LoVo (cell line): ENCODE results near the gene DUXA.
"Not testable (repeated sequence)": the region's sequence is repeated elsewhere in the genome, so short reads cannot be mapped to it uniquely, and the experiment has no call there.

ENCODE experiments used
- DNase-seq: peaks from one replicate; pipeline ENCODE4 v3.0.0-alpha.2; 2016; ENCODE audit warnings: low spot score

DUXA gene

DNA sequence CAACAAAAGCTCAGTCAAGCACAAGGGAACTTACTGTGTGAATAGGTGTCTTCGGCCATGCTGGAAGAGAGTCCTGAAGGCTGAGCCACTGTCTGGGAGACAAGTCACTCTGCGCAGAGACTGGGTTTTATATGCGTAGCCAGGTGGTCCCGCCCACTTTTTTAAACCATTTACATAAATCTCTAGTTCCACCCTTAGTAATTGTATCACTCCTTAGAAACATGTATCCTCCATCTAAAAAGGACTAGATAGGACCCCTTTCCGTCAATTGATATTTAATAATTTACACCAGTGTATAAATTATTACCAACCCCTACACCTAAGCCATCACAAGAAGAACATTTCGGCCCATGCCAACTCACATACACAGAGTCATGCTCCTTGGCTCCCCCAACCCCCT lies at the start of gene DUXA:
Gene DUXA (minus strand): TSS at position 101 of the 400 bp plus-strand sequence. CDS start 42 bp downstream, at position 59.
- no peak for DNase-seq

DNA sequence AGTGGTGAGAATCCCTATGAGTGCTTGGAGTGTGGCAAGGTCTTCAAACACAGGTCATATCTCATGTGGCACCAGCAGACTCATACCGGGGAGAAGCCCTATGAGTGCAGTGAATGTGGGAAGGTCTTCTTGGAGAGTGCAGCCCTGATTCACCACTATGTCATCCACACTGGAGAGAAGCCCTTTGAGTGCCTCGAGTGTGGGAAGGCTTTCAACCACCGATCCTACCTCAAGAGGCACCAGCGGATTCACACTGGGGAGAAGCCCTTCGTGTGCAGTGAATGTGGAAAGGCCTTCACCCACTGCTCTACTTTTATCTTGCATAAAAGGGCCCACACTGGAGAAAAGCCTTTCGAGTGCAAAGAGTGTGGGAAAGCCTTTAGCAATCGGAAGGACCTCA lies 44.8 kb upstream of the DUXA start:
- no peak for DNase-seq

DNA sequence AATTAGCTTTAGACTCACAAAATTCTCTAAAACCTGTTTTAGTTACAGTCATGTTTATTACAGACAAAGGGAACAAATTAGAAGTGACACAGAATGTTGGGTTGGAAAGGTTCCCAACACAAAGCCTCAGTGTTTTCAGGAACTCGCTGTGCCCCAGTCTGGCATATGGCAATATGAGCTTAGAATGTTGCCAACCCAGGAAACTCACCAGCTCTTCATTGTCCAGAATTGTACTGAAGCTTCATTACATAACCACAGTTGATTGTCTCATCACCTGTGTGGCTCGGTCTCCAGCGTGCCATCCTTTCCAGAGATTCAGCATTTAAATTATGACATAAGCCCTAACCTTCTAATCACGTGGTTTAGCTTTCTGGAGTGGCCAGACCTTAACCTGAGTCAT lies 43.1 kb upstream of the DUXA start:
- no peak for DNase-seq

DNA sequence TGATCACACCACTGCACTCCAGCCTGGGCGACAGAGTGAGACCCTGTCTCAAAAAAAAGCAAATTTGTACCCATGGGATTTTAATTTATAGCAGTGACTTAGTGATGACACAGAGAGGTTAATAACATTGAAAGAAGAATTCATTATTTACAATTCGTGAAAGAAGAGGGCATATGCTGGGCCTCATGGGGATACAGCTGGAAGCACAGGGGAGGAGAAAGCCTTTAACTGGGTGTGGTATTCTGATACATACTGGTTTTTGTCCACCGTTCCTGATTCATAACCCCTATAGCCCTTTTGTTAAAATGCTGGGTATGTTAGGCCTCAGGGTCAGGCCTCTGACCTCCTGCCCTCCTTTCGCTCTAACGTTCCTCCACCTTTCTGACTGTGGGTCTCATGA lies 34.9 kb upstream of the DUXA start:
- no peak for DNase-seq

DNA sequence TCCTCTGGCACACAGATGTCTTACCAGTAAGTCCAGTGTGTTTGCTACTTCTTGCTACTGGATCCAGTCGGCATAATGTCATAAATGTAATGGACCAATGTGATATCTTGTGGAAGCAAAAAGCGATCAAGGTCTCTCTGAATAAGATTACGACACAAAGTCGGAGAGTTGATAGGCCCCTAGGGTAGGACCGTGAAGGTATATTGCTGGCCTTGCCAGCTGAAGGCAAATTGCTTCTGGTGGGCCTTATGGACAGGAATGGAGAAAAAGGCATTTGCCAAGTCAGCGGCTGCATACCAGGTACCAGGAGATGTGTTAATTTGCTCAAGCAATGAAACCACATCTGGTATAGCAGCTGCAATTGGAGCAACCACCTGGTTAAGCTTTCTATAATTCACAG lies 30.6 kb upstream of the DUXA start:
- not testable (repeated sequence) for DNase-seq

DNA sequence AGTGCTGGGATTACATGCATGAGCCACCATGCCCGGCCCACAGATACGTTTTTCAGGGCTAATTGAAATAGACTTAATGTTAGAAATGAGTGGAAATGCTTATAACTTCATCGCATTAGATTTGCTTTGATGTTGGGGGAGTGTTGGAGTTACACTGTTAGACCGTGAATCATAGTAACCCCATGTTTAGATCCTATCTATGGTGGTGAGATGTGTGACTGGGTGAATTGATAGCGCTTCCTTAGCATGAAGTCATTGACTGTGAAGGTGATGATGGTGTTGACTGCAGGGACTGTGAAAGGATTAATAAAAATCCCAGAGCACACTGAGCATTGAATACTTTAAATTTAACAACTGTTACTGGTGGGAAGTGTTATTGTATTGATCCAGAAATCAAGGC lies 25.7 kb upstream of the DUXA start:
- DNase-seq = no peak

DNA sequence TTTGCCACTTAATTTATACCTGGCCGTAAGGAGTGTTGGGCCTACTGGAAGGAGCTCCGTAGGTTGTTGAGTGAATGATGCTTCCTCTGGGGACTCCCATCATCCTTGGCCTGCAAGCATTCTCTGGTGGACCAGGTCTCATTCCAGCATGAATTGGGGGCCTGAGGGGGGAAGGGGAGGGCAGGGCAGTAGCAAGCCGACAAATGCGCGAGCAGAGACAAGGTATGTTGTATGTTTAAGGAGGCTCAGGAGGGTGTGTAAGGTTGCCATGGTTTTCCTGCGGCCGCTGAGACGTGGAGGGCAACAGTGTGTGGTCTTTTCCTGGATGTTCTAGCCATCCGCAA lies 24.8 kb upstream of the DUXA start:
- no peak for DNase-seq

DNA sequence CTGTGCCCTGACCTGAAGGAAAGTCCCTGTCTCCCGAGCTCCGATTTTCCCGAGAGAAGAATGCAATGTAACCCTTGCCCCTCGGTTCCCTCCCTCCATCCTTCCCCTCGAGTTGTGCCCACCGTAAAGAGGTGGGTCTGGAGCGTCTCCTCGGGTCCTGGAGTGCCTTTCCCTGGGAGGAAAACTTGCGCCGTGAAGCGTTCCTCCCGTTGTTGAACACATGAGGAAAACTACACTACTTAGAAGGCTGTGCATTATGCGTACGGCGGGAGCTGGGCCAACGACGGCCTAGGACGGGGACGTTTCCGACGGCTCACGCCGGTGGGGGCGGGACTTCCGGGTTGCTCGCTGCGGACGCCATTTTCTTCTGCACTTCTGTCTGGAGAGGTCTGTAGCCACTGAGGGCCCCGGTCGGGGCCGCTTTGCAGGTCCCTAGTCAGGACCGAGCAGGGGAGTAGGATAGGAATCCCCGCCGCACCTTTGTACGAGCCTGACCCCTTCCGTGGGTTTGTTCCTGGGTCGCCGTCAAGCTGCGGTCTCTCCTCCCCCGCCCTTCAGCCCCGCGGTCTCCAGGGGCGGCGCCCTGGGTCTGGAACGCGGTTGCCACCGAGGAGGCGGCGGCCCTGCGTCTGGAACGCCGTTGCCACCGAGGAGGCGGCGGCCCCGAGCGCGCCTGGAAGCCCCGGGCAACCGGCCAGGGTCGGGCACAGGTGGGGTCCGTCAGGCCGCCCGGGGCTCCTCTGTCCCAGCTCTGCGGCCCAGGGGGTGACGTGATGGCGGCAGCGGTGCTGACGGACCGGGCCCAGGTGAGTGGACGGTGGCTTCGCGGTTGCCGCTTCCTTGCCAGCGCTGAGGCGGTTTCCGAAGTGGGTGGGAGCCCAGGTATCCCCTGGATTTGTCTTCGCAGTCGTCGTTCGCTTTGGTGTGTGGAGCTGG lies 24.1 kb upstream of the DUXA start, which contains the start of gene ZNF264:
Gene ZNF264 (plus strand): TSS at position 360 of the 936 bp plus-strand sequence. CDS start 414 bp downstream, at position 774.
- no peak for DNase-seq

DNA sequence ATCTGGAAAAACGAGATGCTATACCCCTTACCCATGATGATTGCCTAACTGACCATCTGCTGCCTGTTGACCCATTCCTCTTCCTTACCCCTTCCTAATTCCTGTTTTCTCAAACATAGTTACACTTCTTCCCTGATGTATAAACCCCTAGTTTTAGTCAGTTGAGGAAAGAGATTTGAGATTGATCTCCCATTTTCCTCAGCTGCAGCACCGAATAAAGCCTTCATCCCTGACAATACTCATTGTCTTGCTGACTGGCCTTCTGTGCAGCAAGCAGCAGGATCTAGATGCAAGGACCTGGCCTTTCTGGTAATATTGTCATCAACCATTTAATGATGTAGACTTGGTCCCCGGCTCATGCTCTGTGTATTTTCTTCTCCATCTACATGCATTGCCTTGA lies 23.0 kb upstream of the DUXA start:
- DNase-seq = no peak

DNA sequence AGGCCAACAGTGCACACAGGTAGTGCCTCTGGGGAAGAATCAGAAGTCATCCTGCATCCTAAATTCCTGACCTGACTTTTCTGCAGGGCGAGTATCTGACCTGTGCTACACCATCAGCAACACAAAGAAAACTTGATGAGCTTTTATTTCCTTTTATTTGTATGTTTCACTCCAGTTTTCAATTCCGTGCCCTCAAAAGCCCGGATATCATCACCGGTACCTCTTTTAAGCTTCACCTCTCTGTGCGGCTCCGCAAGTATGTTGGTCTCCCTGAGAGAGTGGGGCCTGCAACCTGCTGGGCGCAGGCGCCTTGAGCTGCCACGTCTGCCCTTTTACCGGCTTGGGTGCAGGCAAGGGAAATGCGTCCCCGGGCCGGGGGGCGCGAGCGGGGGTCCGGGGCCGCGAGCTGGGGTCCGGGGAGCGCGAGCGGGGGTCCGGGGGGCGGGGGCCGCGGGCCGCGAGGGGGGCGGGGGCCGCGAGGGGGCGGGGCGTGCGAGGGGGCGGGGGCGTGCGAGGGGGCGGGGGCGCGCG lies 4.3 kb upstream of the DUXA start:
- DNase-seq = no peak

DNA sequence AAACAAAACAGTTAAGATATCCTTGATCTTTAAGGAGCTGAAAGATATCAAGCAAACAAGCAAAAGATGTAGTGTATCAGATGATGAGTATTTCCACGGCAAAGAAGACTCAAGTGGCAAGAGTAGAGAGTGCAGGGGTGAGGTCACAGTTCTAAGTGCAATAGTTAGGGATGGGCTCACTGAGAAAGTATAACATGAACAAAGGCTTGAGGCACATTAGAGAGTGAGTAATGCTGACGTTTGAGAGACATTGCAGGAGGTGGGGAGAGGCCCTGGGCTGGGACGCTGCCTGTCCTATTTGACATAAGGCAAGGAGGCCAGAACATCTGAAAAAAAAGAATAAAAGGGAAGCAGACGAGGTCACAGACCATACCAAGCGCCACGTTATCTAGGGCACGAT lies 1.4 kb downstream of the DUXA start:
- peak; percentile 4 for DNase-seq

DNA sequence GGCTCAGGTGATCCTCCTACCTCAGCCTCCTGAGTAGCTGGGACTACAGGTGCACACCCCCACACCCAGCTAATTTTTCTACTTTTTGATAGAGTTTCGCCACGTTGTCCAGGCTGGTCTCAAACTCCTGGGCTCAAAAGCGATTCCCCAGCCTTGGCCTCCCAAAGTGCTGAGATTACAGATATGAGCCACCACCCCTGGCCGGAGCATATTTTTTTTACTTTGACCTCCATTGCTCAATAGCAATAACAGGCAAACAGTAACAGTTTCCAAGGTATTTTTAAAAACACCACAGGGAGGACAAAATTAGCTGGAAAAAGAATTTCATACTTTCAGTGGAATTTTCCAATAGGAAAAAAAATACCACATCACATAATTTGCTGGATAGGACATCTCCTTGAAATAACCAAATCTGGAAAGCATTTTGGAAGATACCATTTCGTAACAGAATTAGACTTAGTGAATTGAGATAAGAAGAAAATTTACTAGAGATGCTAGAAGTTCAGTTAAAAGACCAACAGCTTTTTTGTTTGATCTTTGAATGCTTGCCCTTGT lies 5.2 kb downstream of the DUXA start:
- DNase-seq = no peak

DNA sequence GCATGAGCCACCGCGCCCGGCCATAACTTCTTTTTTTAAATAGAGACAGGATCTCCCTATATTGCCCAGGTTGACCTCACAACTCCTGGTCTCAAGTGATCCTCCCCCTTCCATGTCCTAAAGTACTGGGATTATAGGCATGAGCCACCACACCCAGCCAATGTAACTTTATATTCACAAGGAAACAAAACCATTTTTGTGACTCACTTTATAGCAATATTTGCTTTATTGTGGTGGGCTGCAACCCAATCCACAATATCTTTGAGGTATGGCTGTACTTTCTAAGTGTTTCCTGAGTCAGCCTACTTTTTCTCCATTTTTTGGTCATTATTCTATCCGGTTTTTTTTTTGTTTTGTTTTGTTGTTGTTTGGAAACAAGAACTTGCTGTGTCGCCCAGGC lies 14.4 kb downstream of the DUXA start:
- DNase-seq = no peak

DNA sequence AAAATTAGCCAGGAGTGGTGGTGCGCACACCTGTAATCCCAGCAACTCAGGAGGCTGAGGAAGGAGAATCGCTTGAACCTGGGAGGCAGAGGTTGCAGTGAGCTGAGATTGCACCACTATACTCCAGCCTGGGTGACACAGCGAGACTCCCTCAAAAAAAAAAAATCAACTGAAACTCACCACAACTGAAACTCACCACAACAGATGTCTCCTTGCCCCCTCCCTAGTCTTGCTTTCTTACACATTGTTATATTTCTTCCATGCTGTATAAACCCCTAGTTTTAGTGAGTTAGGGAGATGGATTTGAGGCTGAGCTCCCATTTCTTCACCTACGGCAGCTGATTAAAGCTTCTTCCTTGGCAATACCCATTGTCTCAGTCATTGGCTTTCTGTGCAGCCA lies 25.6 kb downstream of the DUXA start:
- no peak for DNase-seq

DNA sequence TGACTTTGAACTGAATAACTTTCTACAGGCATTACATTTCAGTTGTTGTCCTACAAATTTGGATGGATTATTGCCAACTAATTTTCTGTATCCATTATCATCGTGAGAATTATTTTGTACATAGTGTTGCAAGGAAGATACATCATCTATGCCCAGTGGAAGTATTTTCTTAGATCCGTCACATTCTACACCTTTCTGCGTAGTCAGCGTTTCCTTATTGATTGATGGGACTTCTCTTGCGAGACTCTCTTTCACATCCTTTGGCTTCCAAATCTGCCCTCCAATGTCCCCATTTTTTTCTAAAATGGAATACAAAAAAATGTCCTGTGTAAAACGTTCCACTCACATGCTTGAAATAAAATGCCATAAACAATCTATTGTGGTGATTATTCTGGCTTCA lies 31.5 kb downstream of the DUXA start:
- no peak for DNase-seq

DNA sequence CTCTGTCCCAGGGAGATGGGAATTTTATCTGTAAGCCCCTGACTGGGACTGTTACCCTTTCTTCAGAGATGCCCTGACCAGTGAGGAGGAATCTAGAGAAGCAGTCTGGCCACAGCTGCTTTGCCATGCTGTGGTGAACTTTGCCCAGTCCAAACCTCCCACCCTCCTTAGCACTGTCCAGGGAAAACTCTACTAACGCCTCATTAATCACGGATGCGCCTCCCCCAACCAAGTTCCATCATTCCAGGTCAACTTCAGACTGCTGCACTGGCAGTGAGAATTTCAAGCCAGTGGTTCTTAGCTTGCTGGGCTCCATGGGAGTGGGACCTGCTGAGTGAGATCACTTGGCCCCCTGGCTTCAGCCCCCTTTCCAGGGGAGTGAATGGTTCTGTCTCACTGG lies 39.9 kb downstream of the DUXA start:
- DNase-seq = not testable (repeated sequence)

DNA sequence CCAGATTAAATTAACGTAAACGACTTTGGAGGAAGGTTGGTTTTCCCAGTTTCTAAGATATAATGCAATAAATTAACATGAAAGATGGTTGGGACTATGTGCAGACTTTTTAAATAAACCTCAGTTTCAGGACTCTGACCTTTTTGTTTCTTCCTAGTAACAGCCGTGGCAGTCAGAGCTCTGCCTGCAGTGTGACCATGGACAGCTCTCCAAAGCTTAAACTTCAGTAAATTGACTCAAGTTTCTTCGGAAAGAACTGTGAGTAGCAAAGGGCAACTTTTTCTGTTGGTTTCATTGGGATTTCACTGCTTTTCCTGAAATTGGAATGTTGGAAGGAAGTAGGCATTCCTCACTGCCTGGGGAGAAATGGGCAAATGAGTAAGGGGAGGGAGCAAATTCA lies 43.4 kb downstream of the DUXA start:
- no peak for DNase-seq

DNA sequence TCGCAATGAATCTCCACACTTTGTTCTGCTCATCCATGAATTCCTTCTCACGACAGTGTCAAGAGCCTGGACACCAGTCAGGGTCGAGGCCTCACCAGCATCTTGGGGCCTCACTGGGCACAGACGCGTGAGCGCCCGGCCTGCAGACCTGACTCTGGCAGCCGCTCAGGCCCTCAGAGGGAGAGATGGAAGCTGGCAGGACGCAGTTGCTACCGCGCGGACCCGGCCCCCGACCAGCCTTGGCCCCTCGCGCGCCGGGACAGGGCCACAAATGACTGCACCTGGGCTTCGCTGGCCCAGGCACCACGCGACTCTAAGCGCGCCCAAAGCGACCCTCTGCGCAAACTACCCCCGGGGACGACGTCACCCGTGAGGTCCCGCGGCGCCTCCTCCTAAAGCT lies 48.4 kb downstream of the DUXA start:
- DNase-seq = no peak

DNA sequence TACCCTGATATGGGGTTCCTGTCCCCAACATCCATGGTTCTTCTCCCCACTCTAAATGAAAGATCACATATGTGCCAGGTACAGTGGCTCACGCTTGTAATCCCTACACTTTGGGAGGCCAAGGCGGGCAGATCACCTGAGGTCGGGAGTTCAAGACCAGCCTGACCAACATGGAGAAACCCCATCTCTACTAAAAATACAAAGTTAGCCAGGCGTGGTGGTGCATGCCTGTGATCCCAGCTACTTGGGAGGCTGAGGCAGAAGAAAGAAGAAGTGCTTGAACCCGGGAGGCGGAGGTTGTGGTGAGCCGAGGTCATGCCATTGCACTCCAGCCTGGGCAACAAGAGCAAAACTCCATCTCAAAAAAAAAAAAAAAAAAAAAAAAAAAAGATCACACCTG lies 53.8 kb downstream of the DUXA start:
- DNase-seq = not testable (repeated sequence)

DNA sequence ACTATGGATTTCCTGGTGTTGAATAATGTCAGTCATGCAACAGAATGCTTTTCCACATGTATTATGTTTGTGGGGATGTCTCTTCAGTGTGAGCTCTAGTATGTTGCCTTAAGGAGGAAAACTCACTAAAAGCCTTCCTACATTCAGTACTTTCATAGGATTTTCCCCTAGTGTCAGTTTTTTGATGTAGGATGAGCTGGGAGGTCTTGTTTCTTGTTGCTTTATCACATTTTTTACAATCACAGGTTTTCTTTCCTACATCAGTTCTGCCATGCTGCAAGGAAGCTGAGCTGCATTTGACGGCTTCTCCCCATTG lies 56.0 kb downstream of the DUXA start:
- DNase-seq = no peak

DNA sequence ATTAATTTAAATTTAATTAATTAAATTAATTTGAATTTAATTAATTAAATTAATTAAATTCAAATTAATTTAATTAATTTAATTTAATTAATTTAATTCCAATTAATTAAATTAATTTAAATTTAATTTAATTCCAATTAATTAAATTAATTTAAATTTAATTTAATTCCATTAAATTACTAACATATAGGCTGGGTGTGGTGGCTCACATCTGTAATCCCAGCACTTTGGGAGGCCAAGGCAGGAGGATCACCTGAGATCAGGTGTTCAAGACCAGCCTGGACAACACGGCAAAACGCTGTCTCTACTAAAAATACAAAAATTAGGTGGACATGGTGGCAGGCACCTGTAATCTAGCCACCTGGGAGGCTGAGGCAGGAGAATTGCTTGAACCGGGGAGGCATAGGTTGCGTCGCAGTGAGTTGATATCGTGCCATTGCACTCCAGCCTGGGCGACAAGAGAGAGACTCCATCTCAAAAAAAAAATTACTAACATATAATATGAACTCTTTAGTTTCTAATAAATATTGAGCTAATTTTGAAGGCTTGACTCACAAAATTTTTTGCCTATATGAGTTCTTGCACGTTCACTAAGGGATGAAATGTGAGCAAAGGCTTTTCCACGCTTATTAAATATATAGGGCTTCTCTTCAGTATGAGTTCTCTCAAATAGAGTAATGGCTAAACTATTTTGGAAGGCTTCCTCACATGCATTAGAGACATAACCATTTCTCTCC lies 56.5 kb downstream of the DUXA start:
- no peak for DNase-seq

DNA sequence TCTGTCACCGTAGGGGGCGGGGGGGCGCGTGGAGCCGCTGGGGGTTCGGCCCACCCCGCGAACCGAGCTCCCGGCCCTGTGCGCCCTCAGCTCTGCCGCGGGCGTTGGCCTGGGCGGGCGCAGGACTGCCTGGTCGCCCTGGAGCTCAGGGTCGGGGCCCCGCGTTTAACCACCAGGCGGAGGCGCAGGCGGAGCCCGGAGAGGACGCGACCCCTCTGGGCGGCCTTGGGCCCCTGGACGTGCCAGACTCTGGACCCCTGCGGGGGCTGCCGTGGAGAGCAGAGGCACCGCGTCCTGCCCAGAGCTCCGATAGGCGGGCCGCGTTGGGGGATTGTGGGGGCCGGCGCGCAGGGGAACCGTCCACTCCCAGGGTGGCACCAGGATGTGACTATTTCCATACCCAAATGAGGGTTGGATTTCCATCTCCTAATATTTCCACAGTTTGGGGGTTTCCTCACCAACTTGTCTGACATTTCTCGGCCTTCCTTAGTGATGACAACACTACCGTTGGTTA lies 60.5 kb downstream of the DUXA start:
- no peak for DNase-seq
